Measurements from ENCODE around the gene SLAIN2.

- no peak for TF ChIP-seq CTCF (conservative IDR thresholded peaks at IDR 0.05)
- TF ChIP-seq ZFX (IDR thresholded peaks at IDR 0.05): no peak
These were observed 107.8 kb downstream of the SLAIN2 start for GRCh38 chr4:48449151-48449550.
